Smooth muscle cell (in vitro differentiated cells): ENCODE data around the gene TBC1D22B. TPM values are rescaled to one million over a fixed set of nuclear protein-coding genes. Genes with fewer than 3 reads are reported as not detected.
A peak's percentile ranks its signal among the peaks of the same experiment; 100 is the strongest.

Source experiments
- DNase-seq: peaks from one replicate; lab custom pipeline; 2025; ENCODE audit not compliant: unreplicated experiment; lab: John Stamatoyannopoulos, UW
- H2AFZ ChIP-seq: fragments of 200-600 bp; sonication (generic); 2 replicates; pipeline ENCODE4 v1.6.0; 2016; ENCODE audit warnings: antibody characterized with exemption, low read depth, mild to moderate bottlenecking
- H3F3A ChIP-seq: fragments of 200-600 bp; sonication (generic); 2 replicates; pipeline ENCODE4 v1.6.0; 2017; ENCODE audit warnings: antibody characterized with exemption, low read depth
- H3K27ac ChIP-seq: fragments of 200-600 bp; sonication (generic); 2 replicates; pipeline ENCODE4 v1.5.1; 2016; ENCODE audit warnings: low read depth, mild to moderate bottlenecking
- H3K27me3 ChIP-seq: fragments of 200-600 bp; sonication (generic); 2 replicates; pipeline ENCODE4 v1.6.1; 2016; ENCODE audit warnings: low read depth, mild to moderate bottlenecking
- H3K36me3 ChIP-seq: fragments of 200-600 bp; sonication (generic); 2 replicates; pipeline ENCODE4 v1.5.1; 2016; ENCODE audit warnings: low read depth
- H3K4me1 ChIP-seq: fragments of 200-600 bp; sonication (generic); 2 replicates; pipeline ENCODE4 v1.5.1; 2016; ENCODE audit warnings: low read depth
- H3K4me2 ChIP-seq: fragments of 200-600 bp; sonication (generic); 2 replicates; pipeline ENCODE4 v1.6.0; 2016; ENCODE audit warnings: mild to moderate bottlenecking
- H3K4me3 ChIP-seq: fragments of 200-600 bp; sonication (generic); 2 replicates; pipeline ENCODE4 v1.5.1; 2016; ENCODE audit warnings: mild to moderate bottlenecking
- H3K79me2 ChIP-seq: fragments of 200-600 bp; sonication (generic); 2 replicates; pipeline ENCODE4 v1.6.0; 2016; ENCODE audit warnings: low read depth, mild to moderate bottlenecking
- H3K9ac ChIP-seq: fragments of 200-600 bp; sonication (generic); 2 replicates; pipeline ENCODE4 v1.6.0; 2016; ENCODE audit warnings: low read depth
- H3K9me3 ChIP-seq: fragments of 200-600 bp; sonication (generic); replicated peaks from 2 replicates; pipeline ENCODE4 v1.5.1; 2016; ENCODE audit warnings: low read depth
- H4K20me1 ChIP-seq: fragments of 200-600 bp; sonication (generic); 2 replicates; pipeline ENCODE4 v1.6.0; 2016; ENCODE audit warnings: low read depth
- WGBS: methylation state at CpG from one replicate; pipeline ENCODE4 v1.1.7; 2016; ENCODE audit warnings: low lambda C conversion rate; 5-methylcytosine and 5-hydroxymethylcytosine counted together
- polyA plus RNA-seq: library from polyadenylated mRNA; unstranded; fragments of >200 nt; fragmentation: Nextera tagmentation; extraction: Ambion mirVana; gene quantifications from 2 replicates; pipeline ENCODE4 v1.2.1, GENCODE V29; 2016
- total RNA-seq: library from RNA; depleted of rRNA; stranded (reverse); fragments of >200 nt; gene quantifications from 2 replicates; pipeline ENCODE4 v1.2.3, GENCODE V29; 2014
- TF ChIP-seq, protein P1 (sequence below): fragments of 200-600 bp; sonication (generic); IDR thresholded peaks from 2 replicates; pipeline ENCODE4 v1.5.1; 2017; ENCODE audit warnings: borderline replicate concordance, mild to moderate bottlenecking, antibody characterized with exemption; ENCODE audit not compliant: insufficient read depth, poor library complexity, severe bottlenecking

TBC1D22B gene
- total and polyA plus RNA-seq, 2 experiments from 2014 or later, result 5.6 to 7.2 TPM

DNA sequence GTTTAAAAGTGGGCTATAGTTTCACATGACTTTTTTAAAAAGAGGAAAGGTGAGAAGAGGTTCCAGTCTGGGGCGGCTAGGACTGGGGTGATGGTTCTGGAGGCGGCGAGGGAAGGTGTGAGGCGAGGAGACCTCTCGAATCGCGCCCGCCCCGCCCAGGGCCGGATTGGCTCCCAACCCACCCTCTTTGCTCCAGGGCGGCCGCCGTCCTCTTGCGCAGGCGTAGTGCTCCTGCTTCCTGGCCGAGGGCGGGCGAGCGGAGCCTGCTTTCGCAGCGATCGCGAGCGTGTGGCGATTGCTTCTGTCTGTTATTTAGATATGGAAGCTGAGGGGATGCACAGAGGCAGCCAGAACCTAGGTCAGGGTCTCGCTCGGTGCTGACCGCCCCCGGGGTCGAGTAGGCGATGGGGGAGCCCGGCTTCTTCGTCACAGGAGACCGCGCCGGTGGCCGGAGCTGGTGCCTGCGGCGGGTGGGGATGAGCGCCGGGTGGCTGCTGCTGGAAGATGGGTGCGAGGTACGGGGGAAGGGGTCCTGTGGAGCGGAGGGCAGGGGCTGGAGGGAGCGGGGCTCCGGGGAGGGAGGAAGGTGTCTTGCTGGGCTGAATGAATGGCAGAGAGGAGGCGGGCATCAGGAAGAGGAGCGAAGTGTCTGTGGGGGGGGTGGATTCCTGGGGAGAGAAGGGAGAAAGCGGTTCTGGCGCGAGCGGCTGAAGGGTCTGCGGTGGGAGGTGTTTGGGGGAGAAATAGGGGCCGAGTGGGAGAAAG, 96.4 kb downstream of the TBC1D22B start, which contains the start of gene RNF8:
RNF8 (plus strand) TSS at position 223 of the 765 bp plus-strand sequence; CDS start at position 405, 182 bp downstream.
- Histone ChIP-seq H3K9ac (peak within 1 kb of the TSS; percentile 87), H3K4me1 (peaks cover 10% of the 10 kb centered on the region), H3F3A (no peaks in the 10 kb centered on the region), H3K27ac (peak within 1 kb of the TSS; percentile 42), H2AFZ (peak within 1 kb of the TSS; percentile 100), H3K79me2 (peaks cover 44% of the 10 kb centered on the region), H3K36me3 (no peaks in the 10 kb centered on the region), H3K4me3 (peak within 1 kb of the TSS; percentile 100), H3K4me2 (peak within 1 kb of the TSS; percentile 100), H3K9me3 (no peaks in the 10 kb centered on the region), H3K27me3 (no peaks in the 10 kb centered on the region), H4K20me1 (peaks cover 24% of the 10 kb centered on the region)
- DNase-seq, result peak; percentile 66
- TF ChIP-seq, protein P1, sequence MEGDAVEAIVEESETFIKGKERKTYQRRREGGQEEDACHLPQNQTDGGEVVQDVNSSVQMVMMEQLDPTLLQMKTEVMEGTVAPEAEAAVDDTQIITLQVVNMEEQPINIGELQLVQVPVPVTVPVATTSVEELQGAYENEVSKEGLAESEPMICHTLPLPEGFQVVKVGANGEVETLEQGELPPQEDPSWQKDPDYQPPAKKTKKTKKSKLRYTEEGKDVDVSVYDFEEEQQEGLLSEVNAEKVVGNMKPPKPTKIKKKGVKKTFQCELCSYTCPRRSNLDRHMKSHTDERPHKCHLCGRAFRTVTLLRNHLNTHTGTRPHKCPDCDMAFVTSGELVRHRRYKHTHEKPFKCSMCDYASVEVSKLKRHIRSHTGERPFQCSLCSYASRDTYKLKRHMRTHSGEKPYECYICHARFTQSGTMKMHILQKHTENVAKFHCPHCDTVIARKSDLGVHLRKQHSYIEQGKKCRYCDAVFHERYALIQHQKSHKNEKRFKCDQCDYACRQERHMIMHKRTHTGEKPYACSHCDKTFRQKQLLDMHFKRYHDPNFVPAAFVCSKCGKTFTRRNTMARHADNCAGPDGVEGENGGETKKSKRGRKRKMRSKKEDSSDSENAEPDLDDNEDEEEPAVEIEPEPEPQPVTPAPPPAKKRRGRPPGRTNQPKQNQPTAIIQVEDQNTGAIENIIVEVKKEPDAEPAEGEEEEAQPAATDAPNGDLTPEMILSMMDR, result no peak
- under 1% methylated on average over 51 of the region's 54 CpGs for WGBS

DNA sequence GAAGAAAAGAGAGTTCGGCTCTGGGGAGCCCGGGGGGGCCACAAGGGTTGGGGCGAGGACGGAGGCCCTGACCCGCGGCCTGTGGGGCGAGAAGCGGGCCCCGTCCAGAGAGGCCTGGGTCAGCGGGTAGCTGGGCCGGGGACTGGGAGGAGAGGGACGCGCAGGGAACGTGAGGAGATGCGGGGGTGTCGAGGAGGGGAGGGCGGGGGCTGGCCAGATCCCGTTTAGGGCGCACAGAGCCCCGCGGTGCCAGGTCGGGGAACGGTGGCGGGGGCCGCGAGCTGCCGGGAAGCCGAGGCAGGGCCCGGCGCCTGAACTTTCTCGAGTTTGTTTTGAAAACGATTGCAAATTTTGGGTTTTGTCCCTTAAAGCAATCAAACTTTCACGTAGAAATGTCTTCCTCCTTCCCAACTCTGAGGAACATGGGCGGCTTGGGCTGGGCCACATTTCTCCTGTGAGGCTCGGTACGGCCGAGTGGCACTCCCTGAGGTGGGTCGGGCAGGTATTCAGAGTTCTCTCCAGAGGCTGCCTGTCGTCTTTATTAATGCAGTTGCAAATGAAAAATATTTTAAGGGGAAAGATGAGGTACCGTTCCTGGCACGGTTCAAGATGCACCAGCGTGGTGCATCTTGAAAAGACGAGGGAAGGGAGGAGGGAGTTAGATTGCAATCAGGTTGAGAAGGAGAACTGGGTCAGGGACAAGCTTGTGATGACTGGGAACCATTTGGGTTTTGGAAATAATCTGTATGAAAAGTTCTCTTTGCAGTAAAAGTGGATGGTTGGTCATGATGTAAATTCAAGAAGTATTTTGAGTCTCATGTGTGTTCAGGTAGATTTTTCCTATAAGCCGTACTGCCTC, 97.2 kb downstream of the TBC1D22B start:
- H2AFZ ChIP-seq, result peak overlapping the region; percentile 100
- peaks cover 44% of the 10 kb centered on the region for H3K79me2 ChIP-seq
- peak overlapping the region; percentile 100 for H3K4me2 ChIP-seq
- H3F3A ChIP-seq, result no peaks in the 10 kb centered on the region
- peak overlapping the region; percentile 100 for H3K4me3 ChIP-seq
- no peaks in the 10 kb centered on the region for H3K27me3 ChIP-seq
- no peak overlapping the region for H3K27ac ChIP-seq
- H3K4me1 ChIP-seq, result peaks cover 10% of the 10 kb centered on the region
- no peaks in the 10 kb centered on the region for H3K36me3 ChIP-seq
- peak overlapping the region; percentile 87 for H3K9ac ChIP-seq
- 7% methylated on average over 16 of the region's 44 CpGs for WGBS
- no peaks in the 10 kb centered on the region for H3K9me3 ChIP-seq
- DNase-seq, result peak; percentile 16
- H4K20me1 ChIP-seq, result peaks cover 32% of the 10 kb centered on the region
- TF ChIP-seq, protein P1, result no peak

DNA sequence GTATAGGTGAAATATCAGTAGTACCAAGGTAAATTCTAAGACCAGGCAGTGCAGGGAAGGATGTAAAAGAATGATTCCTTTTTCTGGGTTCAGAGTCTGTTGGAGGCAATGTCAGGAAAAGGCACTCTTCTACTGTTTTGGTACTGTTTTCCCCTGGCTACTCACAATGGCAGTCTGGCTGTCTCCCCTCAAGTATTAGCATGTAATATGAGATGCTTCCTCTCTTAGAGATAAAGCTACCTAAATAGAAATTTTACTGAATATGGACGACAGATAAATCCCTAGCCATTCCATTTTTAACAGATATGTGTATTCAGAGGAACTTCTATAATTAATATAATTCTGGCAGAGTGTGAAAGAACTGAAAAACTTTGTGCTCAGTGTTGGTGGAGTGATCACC, 99.7 kb downstream of the TBC1D22B start:
- Histone ChIP-seq H3K4me2 (no peak overlapping the region), H2AFZ (no peak overlapping the region), H3K36me3 (peaks cover 2% of the 10 kb centered on the region), H4K20me1 (peaks cover 37% of the 10 kb centered on the region), H3K4me1 (peaks cover 10% of the 10 kb centered on the region), H3F3A (no peaks in the 10 kb centered on the region), H3K9ac (no peak overlapping the region), H3K27ac (no peak overlapping the region), H3K9me3 (no peaks in the 10 kb centered on the region), H3K79me2 (peaks cover 44% of the 10 kb centered on the region), H3K27me3 (no peaks in the 10 kb centered on the region), H3K4me3 (no peak overlapping the region)
- TF ChIP-seq, protein P1, result no peak
- 48% methylated on average over 1 of the region's 1 CpG for WGBS
- DNase-seq, result no peak
